ENCODE results near the gene ACTBL2.

The ACTBL2 gene

DNA sequence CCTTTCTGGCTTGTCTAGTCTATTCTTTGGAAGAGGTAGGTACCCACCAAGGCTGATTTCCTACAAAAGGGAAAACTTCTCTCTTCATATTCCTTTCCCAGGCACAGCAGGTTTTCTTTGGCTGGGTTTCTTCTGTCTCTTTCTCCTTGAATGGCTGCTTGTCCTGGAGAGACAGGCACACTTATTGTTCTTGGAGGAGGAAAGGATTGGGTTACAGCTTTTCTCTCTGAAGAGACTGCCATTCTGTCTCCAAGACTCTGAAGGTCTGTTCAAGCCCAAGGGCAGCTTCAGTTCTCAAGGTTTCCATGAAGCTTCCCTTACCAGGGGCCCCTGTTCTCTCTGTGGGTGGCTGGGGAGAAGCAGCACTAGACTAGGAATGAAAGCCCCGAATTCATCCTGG is 33.9 kb downstream of the ACTBL2 start:
- H3K27me3 ChIP-seq (ENCODE audit: insufficient read depth, low read depth, severe bottlenecking) = no peaks in the 10 kb centered on the region
- no peak overlapping the region for H3K27ac ChIP-seq
- TF ChIP-seq, protein P1, sequence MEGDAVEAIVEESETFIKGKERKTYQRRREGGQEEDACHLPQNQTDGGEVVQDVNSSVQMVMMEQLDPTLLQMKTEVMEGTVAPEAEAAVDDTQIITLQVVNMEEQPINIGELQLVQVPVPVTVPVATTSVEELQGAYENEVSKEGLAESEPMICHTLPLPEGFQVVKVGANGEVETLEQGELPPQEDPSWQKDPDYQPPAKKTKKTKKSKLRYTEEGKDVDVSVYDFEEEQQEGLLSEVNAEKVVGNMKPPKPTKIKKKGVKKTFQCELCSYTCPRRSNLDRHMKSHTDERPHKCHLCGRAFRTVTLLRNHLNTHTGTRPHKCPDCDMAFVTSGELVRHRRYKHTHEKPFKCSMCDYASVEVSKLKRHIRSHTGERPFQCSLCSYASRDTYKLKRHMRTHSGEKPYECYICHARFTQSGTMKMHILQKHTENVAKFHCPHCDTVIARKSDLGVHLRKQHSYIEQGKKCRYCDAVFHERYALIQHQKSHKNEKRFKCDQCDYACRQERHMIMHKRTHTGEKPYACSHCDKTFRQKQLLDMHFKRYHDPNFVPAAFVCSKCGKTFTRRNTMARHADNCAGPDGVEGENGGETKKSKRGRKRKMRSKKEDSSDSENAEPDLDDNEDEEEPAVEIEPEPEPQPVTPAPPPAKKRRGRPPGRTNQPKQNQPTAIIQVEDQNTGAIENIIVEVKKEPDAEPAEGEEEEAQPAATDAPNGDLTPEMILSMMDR (IDR thresholded peaks at IDR 0.05; ENCODE audit: low read depth, low read length) = no peak
- no peak for DNase-seq
- no peak overlapping the region for H3K4me3 ChIP-seq (ENCODE audit: low read depth, low read length)
- no peaks in the 10 kb centered on the region for H3K36me3 ChIP-seq
- no peaks in the 10 kb centered on the region for H3K9me3 ChIP-seq (ENCODE audit: severe bottlenecking)

DNA sequence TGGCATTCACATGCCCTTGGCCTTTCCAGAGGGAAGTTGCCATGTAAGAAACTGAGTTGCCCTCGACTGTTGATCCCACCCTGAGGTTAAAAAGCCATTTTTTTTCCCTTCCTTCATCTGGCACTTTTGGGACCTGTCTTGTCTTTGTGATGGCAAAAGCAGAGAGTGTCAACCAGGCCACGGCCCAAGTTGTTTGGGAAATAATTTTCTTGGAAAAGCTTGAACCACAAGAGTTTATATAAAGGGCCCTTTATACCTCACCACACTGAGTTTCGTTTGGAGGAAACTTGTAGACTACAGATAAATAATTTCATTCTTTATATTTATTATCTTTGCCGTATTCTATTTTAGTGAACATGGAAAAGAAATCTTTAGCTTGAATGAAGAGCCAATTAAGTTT is 34.3 kb downstream of the ACTBL2 start:
- H3K27me3 ChIP-seq (ENCODE audit: insufficient read depth, low read depth, severe bottlenecking) = no peaks in the 10 kb centered on the region
- DNase-seq = no peak
- H3K36me3 ChIP-seq = no peaks in the 10 kb centered on the region
- H3K4me3 ChIP-seq (ENCODE audit: low read depth, low read length) = no peak overlapping the region
- TF ChIP-seq, protein P1 (IDR thresholded peaks at IDR 0.05; ENCODE audit: low read depth, low read length) = no peak
- no peak overlapping the region for H3K27ac ChIP-seq
- no peaks in the 10 kb centered on the region for H3K9me3 ChIP-seq (ENCODE audit: severe bottlenecking)

DNA sequence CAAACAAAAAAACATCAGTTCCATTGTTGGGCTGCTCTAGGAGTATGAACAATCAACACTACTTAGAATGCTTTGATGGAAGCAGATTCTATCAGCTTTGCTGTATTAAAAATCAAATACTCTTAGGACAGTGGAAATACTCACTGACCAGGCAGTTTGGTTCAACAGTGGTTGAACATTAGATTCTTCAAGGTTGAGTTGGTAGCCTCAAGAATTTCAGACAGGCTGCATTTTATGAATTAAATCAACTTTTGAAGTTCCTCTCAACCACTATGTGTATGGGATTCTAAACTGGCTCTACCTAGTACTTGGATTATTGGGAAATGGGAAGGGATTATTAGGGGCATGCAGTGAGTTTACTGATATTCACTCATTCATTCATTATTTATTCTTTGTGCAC is 35.0 kb downstream of the ACTBL2 start:
- Histone ChIP-seq H3K4me3 (ENCODE audit: low read depth, low read length) (no peak overlapping the region), H3K27ac (no peak overlapping the region), H3K36me3 (no peaks in the 10 kb centered on the region), H3K9me3 (ENCODE audit: severe bottlenecking) (no peaks in the 10 kb centered on the region), H3K27me3 (ENCODE audit: insufficient read depth, low read depth, severe bottlenecking) (no peaks in the 10 kb centered on the region)
- no peak for DNase-seq
- TF ChIP-seq, protein P1 (IDR thresholded peaks at IDR 0.05; ENCODE audit: low read depth, low read length) = no peak

DNA sequence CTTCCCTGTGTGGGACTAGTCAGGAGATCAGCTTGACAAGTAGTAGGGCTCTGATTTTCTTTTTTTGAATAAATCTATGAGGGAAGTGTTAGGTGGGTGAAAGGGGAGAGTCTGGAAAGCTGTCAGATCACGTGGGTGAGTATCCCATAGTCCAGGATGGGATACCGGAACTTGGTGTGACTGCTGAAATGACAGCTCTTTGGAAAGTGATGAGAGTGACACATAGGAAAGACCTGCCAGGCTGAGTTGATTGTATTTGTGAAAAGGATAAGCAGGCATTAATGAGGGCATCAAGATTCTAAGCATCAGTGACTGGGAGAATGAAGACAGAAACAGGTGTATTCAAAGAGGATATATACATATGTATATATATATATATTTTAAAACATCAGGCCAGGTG is 35.6 kb downstream of the ACTBL2 start:
- H3K27me3 ChIP-seq (ENCODE audit: insufficient read depth, low read depth, severe bottlenecking) = no peaks in the 10 kb centered on the region
- H3K36me3 ChIP-seq = no peaks in the 10 kb centered on the region
- no peak overlapping the region for H3K4me3 ChIP-seq (ENCODE audit: low read depth, low read length)
- H3K9me3 ChIP-seq (ENCODE audit: severe bottlenecking) = no peaks in the 10 kb centered on the region
- TF ChIP-seq, protein P1 (IDR thresholded peaks at IDR 0.05; ENCODE audit: low read depth, low read length) = no peak
- DNase-seq = no peak
- no peak overlapping the region for H3K27ac ChIP-seq

DNA sequence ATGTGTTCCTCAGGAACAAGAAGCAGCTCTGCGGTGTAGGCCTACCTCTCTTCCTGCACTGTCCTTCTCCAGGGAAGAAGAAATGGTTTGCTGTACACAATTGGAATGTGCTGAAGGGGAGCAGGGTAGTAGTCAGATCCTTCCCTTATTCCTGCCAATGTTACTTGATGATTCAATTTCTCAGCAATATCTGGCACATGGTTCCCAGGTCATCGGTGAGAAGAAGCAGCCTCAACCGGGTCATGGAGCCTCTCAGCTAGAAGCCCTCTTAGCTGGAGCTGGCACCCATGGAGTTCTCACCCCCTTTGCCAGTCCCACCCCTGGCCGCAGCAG is 36.9 kb downstream of the ACTBL2 start:
- H3K27me3 ChIP-seq (ENCODE audit: insufficient read depth, low read depth, severe bottlenecking) = no peaks in the 10 kb centered on the region
- no peaks in the 10 kb centered on the region for H3K9me3 ChIP-seq (ENCODE audit: severe bottlenecking)
- H3K27ac ChIP-seq = no peak overlapping the region
- no peaks in the 10 kb centered on the region for H3K36me3 ChIP-seq
- TF ChIP-seq, protein P1 (IDR thresholded peaks at IDR 0.05; ENCODE audit: low read depth, low read length) = no peak
- DNase-seq = no peak
- no peak overlapping the region for H3K4me3 ChIP-seq (ENCODE audit: low read depth, low read length)

DNA sequence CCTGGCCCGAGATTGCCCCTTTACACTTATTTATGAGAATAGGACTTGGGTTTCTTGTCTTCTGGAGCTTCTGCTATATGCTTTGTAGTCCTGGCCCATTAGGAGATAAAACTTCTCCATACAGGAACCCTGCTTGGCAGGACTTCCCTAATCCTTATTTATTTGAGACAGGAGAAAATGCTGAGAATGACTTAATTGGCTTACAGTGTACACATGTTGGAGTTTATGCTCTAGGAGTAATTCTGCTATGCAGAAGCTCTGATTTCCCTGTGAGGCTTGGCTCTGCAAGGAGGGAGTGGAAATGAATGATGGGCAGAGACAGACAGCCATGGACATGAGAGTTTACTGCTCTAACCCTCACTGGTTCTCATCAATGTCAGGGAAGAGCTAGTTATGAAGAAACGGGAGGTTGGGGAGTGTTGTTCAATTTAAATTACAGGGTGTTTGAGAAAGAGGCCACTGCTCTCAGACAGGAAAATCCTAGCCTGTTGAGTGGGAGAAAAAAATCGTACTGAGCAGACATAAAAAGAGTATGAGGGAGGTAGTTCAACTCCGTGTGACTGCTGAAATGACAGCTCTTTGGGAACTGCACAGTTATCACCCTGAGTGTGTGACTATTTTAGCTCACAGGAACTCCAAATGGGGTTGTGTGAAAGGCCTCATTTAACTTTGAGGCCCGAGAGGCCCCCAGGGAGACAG is 37.5 kb downstream of the ACTBL2 start:
- H3K27ac ChIP-seq = no peak overlapping the region
- no peak overlapping the region for H3K4me3 ChIP-seq (ENCODE audit: low read depth, low read length)
- TF ChIP-seq, protein P1 (IDR thresholded peaks at IDR 0.05; ENCODE audit: low read depth, low read length) = no peak
- no peaks in the 10 kb centered on the region for H3K9me3 ChIP-seq (ENCODE audit: severe bottlenecking)
- no peaks in the 10 kb centered on the region for H3K27me3 ChIP-seq (ENCODE audit: insufficient read depth, low read depth, severe bottlenecking)
- no peaks in the 10 kb centered on the region for H3K36me3 ChIP-seq
- DNase-seq = peak; percentile 19

Data from WERI-Rb-1 (cell line).